GM23338 (cell line): ENCODE measurements around the gene SIX6. TPM values are rescaled to one million over a fixed set of nuclear protein-coding genes. Genes with fewer than 3 reads are reported as not detected.

Experiments used
- ATAC-seq: fragments of 200-7000 bp; cut with Tn5 transposase; 3 replicates; pipeline ENCODE4 v1.9.1; 2020
- DNase-seq: peaks from one replicate; pipeline ENCODE4 v3.0.0-alpha.2; 2015; ENCODE audit warnings: low spot score
- H2AFZ ChIP-seq: fragments of 200-600 bp; sonication (generic); 2 replicates; pipeline ENCODE4 v1.8.0; 2016; ENCODE audit warnings: antibody characterized with exemption, mild to moderate bottlenecking, moderate library complexity
- H3F3A ChIP-seq: fragments of 200-600 bp; sonication (generic); replicated peaks from 2 replicates; pipeline ENCODE4 v1.8.0; 2017; ENCODE audit warnings: antibody characterized with exemption, mixed run types, low read depth
- H3K27ac ChIP-seq: fragments of 200-600 bp; sonication (generic); 2 replicates; pipeline ENCODE4 v1.6.1; 2016; ENCODE audit warnings: low read depth
- H3K27me3 ChIP-seq: fragments of 200-600 bp; sonication (generic); 2 replicates; pipeline ENCODE4 v1.8.0; 2016; ENCODE audit warnings: mild to moderate bottlenecking, mixed run types, moderate library complexity; ENCODE audit not compliant: insufficient read depth
- H3K36me3 ChIP-seq: fragments of 200-600 bp; sonication (generic); 2 replicates; pipeline ENCODE4 v1.8.0; 2016; ENCODE audit warnings: mild to moderate bottlenecking; ENCODE audit not compliant: insufficient read depth
- H3K4me1 ChIP-seq: fragments of 200-600 bp; sonication (generic); 2 replicates; pipeline ENCODE4 v1.8.0; 2016; ENCODE audit warnings: mild to moderate bottlenecking, moderate library complexity; ENCODE audit not compliant: insufficient read depth
- H3K4me2 ChIP-seq: fragments of 200-600 bp; sonication (generic); 2 replicates; pipeline ENCODE4 v1.7.1; 2017; ENCODE audit warnings: mixed run types
- H3K4me3 ChIP-seq: fragments of 200-600 bp; sonication (generic); 2 replicates; pipeline ENCODE4 v1.6.1; 2016; ENCODE audit warnings: mixed run types
- H3K79me2 ChIP-seq: fragments of 200-600 bp; sonication (generic); replicated peaks from 2 replicates; pipeline ENCODE4 v1.8.0; 2017; ENCODE audit warnings: mild to moderate bottlenecking; ENCODE audit not compliant: insufficient read depth
- H3K9me2 ChIP-seq: fragments of 200-600 bp; sonication (generic); 2 replicates; pipeline ENCODE4 v1.8.0; 2017; ENCODE audit not compliant: insufficient read depth
- H4K20me1 ChIP-seq: fragments of 200-600 bp; sonication (generic); replicated peaks from 2 replicates; pipeline ENCODE4 v1.8.0; 2017; ENCODE audit warnings: mild to moderate bottlenecking; ENCODE audit not compliant: insufficient read depth
- H3K27ac Mint-ChIP-seq: 2 replicates; pipeline ENCODE4 v1.8.0; 2020; ENCODE audit warnings: inconsistent platforms, mild to moderate bottlenecking, moderate library complexity, mixed read lengths
- H3K27me3 Mint-ChIP-seq: 3 replicates; pipeline ENCODE4 v1.8.0; 2022; ENCODE audit warnings: low read depth, mild to moderate bottlenecking, moderate library complexity, mixed read lengths, inconsistent platforms; ENCODE audit not compliant: insufficient read depth, poor library complexity
- H3K36me3 Mint-ChIP-seq: 3 replicates; pipeline ENCODE4 v1.8.0; 2021; ENCODE audit warnings: low read depth, mild to moderate bottlenecking, inconsistent platforms, moderate library complexity, mixed read lengths
- H3K4me1 Mint-ChIP-seq: 3 replicates; pipeline ENCODE4 v1.8.0; 2020; ENCODE audit warnings: mild to moderate bottlenecking, inconsistent platforms, mixed read lengths
- H3K4me3 Mint-ChIP-seq: 3 replicates; pipeline ENCODE4 v1.8.0; 2021; ENCODE audit warnings: moderate library complexity, mild to moderate bottlenecking, inconsistent platforms, mixed read lengths
- H3K9me3 Mint-ChIP-seq: 3 replicates; pipeline ENCODE4 v1.8.0; 2020; ENCODE audit warnings: moderate library complexity, mild to moderate bottlenecking, inconsistent platforms, mixed read lengths
- CREB1 ChIP-seq: fragments of 250-450 bp; sonication (Bioruptor Pico); IDR thresholded peaks from 2 replicates; pipeline ENCODE4 v1.5.0; 2020; ENCODE audit warnings: low read depth, mild to moderate bottlenecking, moderate library complexity
- CTCF ChIP-seq, 2 experiments: fragments of 200-600 bp in 1 of 2; sonication (generic) in 1 of 2; conservative IDR thresholded peaks; 2 replicates each; pipeline versions ENCODE4 v1.5.1 to v1.6.1; 2016 to 2017; ENCODE audit warnings: antibody characterized with exemption in 2 of 2, low read depth in 2 of 2, mild to moderate bottlenecking in 2 of 2, moderate library complexity in 1 of 2
- ETS1 ChIP-seq: IDR thresholded peaks from 2 replicates; pipeline ENCODE4 v1.6.1; 2016; ENCODE audit warnings: antibody characterized with exemption
- EZH2phosphoT487 ChIP-seq: fragments of 200-600 bp; sonication (generic); IDR thresholded peaks from one replicate; pipeline ENCODE4 v1.8.1; 2018; ENCODE audit warnings: antibody characterized with exemption; ENCODE audit not compliant: unreplicated experiment
- NANOG ChIP-seq: IDR thresholded peaks from 2 replicates; pipeline ENCODE4 v1.6.1; 2016; ENCODE audit warnings: antibody characterized with exemption, borderline replicate concordance
- REST ChIP-seq: IDR thresholded peaks from one replicate; pipeline ENCODE4 v1.6.1; 2018; ENCODE audit warnings: antibody characterized with exemption; ENCODE audit not compliant: unreplicated experiment
- ZNF114 ChIP-seq: fragments of 250-450 bp; sonication (Bioruptor Pico); IDR thresholded peaks from 2 replicates; pipeline ENCODE4 v1.5.0; 2020; ENCODE audit warnings: mild to moderate bottlenecking, moderate library complexity
- ZNF331 ChIP-seq: fragments of 250-450 bp; sonication (Bioruptor Pico); IDR thresholded peaks from 2 replicates; pipeline ENCODE4 v1.5.0; 2020; ENCODE audit warnings: low read depth, mild to moderate bottlenecking, moderate library complexity
- polyA plus RNA-seq: library from polyadenylated mRNA; unstranded; fragments of >200 nt; fragmentation: Nextera tagmentation; extraction: Ambion mirVana; gene quantifications from 2 replicates; pipeline ENCODE4 v1.2.1, GENCODE V29; 2016
- small RNA-seq: library from RNA; depleted of rRNA; stranded (forward); fragments of <200 nt; gene quantifications from one replicate; pipeline ENCODE3, GENCODE V24; 2014; ENCODE audit warnings: low replicate concordance
- total RNA-seq: library from RNA; depleted of rRNA; stranded (reverse); fragments of >200 nt; shearing (Covaris generic); gene quantifications from 2 replicates; pipeline ENCODE4 v1.2.3, GENCODE V29; 2014; rRNA removed

The SIX6 gene
- total and polyA plus RNA-seq, 2 experiments from 2014 or later, result 0.11 TPM; not detected in 1

GRCh38 chr14:60553808-60554207, 44.9 kb downstream of the SIX6 start:
- Histone ChIP-seq H4K20me1 (no peaks in the 10 kb centered on the region), H3F3A (no peaks in the 10 kb centered on the region), H3K4me3 (no peak overlapping the region), H3K4me2 (no peak overlapping the region), H3K27me3 (no peaks in the 10 kb centered on the region), H2AFZ (no peak overlapping the region), H3K36me3 (no peaks in the 10 kb centered on the region), H3K9me2 (no peaks in the 10 kb centered on the region), H3K4me1 (no peaks in the 10 kb centered on the region), H3K79me2 (no peaks in the 10 kb centered on the region), H3K27ac (no peak overlapping the region)
- Mint-ChIP-seq H3K27me3 (no peaks in the 10 kb centered on the region), H3K36me3 (no peaks in the 10 kb centered on the region; the same call in 2 of the 3 replicates), H3K27ac (no peak overlapping the region), H3K4me3 (no peak overlapping the region), H3K9me3 (peaks cover 2% of the 10 kb centered on the region; the same call in 2 of the 3 replicates), H3K4me1 (no peaks in the 10 kb centered on the region)
- DNase-seq, result no peak
- no peak for TF ChIP-seq ZNF331 (CRISPR knock-in tag)
- TF ChIP-seq ZNF114 (CRISPR knock-in tag), result no peak
- no peak for TF ChIP-seq NANOG
- TF ChIP-seq CREB1, result no peak
- no peak for ATAC-seq

- Mint-ChIP-seq H3K27ac (no peak overlapping the region), H3K9me3 (no peaks in the 10 kb centered on the region), H3K36me3 (no peaks in the 10 kb centered on the region), H3K27me3 (no peaks in the 10 kb centered on the region), H3K4me1 (peaks cover 14% of the 10 kb centered on the region; the same call in 2 of the 3 replicates), H3K4me3 (no peak overlapping the region)
- TF ChIP-seq REST (no peak), CTCF (conservative IDR thresholded peaks at IDR 0.05; ENCODE audit: low read depth in 2 of 2) (peak; percentile 89 to 99), EZH2phosphoT487 (no peak), ZNF331 (CRISPR knock-in tag) (no peak), ETS1 (no peak)
- Histone ChIP-seq H3K4me1 (no peaks in the 10 kb centered on the region), H3K4me3 (no peak overlapping the region), H4K20me1 (no peaks in the 10 kb centered on the region), H3K4me2 (no peak overlapping the region), H3K27me3 (no peaks in the 10 kb centered on the region), H2AFZ (no peak overlapping the region), H3K9me2 (no peaks in the 10 kb centered on the region), H3K27ac (no peak overlapping the region), H3K79me2 (no peaks in the 10 kb centered on the region), H3K36me3 (no peaks in the 10 kb centered on the region), H3F3A (no peaks in the 10 kb centered on the region)
- DNase-seq, result peak; percentile 94
- peak; percentile 99 for ATAC-seq
Measured at GRCh38 chr14:60561845-60562746, 53.1 kb downstream of the SIX6 start.

Small RNA genes within 50 kb of the gene (small RNA-seq; reads per million reads assigned to genes)
- gene AL049874.4, result not detected

Other genes starting within 250 kb of the SIX6 start
- 0.28 and 0.78 TPM in 2 replicates for gene C14orf39, start 23.1 kb upstream of the SIX6 start, total RNA-seq
- gene C14orf39, start 23.1 kb upstream of the SIX6 start, polyA plus RNA-seq, result 3.4 and 5.7 TPM in 2 replicates
- gene SIX1, start 140.3 kb downstream of the SIX6 start, total RNA-seq, result 0.35 and 0.78 TPM in 2 replicates
- gene SIX1, start 140.3 kb downstream of the SIX6 start, polyA plus RNA-seq, result 0.66 and 0.71 TPM in 2 replicates
- 46.9 and 50.2 TPM in 2 replicates for gene SIX4, start 215.2 kb downstream of the SIX6 start, total RNA-seq
- 6.2 and 6.6 TPM in 2 replicates for gene SIX4, start 215.2 kb downstream of the SIX6 start, polyA plus RNA-seq
- 51.6 and 75.3 TPM in 2 replicates for gene MNAT1, start 225.6 kb downstream of the SIX6 start, total RNA-seq
- 83.8 and 85.0 TPM in 2 replicates for gene MNAT1, start 225.6 kb downstream of the SIX6 start, polyA plus RNA-seq